HG03066 (cell line): ENCODE measurements around the gene PRDM13.

Experiments used
- ATAC-seq: cut with Tn5 transposase; IDR thresholded peaks from one replicate; pipeline ENCODE4 v1.9.1; 2021; ENCODE audit warnings: low read depth; ENCODE audit not compliant: unreplicated experiment

The PRDM13 gene

GRCh38 chr6:99602520-99603420 lies 3.9 kb upstream of the PRDM13 start:
- ATAC-seq = peak; percentile 4

- peak; percentile 43 for ATAC-seq
Measured at GRCh38 chr6:99603421-99604165, 3.0 kb upstream of the PRDM13 start.

GRCh38 chr6:99604166-99605073 lies 2.2 kb upstream of the PRDM13 start:
- no peak for ATAC-seq

GRCh38 chr6:99605074-99605734 lies 1.4 kb upstream of the PRDM13 start:
- no peak for ATAC-seq

GRCh38 chr6:99605911-99606655 lies 550 bp upstream of the PRDM13 start:
- no peak for ATAC-seq

GRCh38 chr6:99607416-99608036 lies 893 bp downstream of the PRDM13 start:
- ATAC-seq = no peak

GRCh38 chr6:99608059-99608885 lies 1.6 kb downstream of the PRDM13 start:
- ATAC-seq = no peak

GRCh38 chr6:99608886-99609482 lies 2.4 kb downstream of the PRDM13 start:
- no peak for ATAC-seq

GRCh38 chr6:99609905-99610489 lies 3.4 kb downstream of the PRDM13 start:
- no peak for ATAC-seq

GRCh38 chr6:99611148-99611547 lies 4.5 kb downstream of the PRDM13 start:
- ATAC-seq = peak; percentile 50

- ATAC-seq = peak; percentile 6
Measured at GRCh38 chr6:99612551-99613408, 6.1 kb downstream of the PRDM13 start.

- ATAC-seq = peak; percentile 58
Measured at GRCh38 chr6:99613409-99613704, 6.7 kb downstream of the PRDM13 start.

- ATAC-seq = peak; percentile 52
Measured at GRCh38 chr6:99613705-99614429, 7.2 kb downstream of the PRDM13 start.

GRCh38 chr6:99614430-99615186 lies 8.0 kb downstream of the PRDM13 start:
- no peak for ATAC-seq

- no peak for ATAC-seq
Measured at GRCh38 chr6:99617131-99617530, 10.5 kb downstream of the PRDM13 start.
